Measurements from ENCODE around the gene WDR90.

WDR90 gene

GRCh38 chr16:715477-716199, 66.5 kb downstream of the WDR90 start:
- DNase-seq (ENCODE audit: low spot score) = no peak
- CTCF ChIA-PET = interaction anchor here (0.6 to 1.4 kb wide), 7 partner anchors 14 to 361 kb away, joined by 3 to 4 read pairs (median 3); partner anchors contain the start of gene JMJD8
- peak overlapping the region; percentile 95 for H3K27ac ChIP-seq

GRCh38 chr16:716200-716568, 67.0 kb downstream of the WDR90 start:
- peak overlapping the region; percentile 95 for H3K27ac ChIP-seq
- CTCF ChIA-PET = interaction anchor here (0.6 to 1.4 kb wide), 7 partner anchors 14 to 360 kb away, joined by 3 to 4 read pairs (median 3); partner anchors contain the start of gene JMJD8
- POLR2A ChIA-PET (ENCODE audit: low non-redundant PET) = interaction anchor here (0.8 kb wide), 1 partner anchor 72 kb away, joined by 7 read pairs; the partner anchor contains the start of gene CHTF18
- no peak for DNase-seq (ENCODE audit: low spot score)
- no peak for TF ChIP-seq CTCF (conservative IDR thresholded peaks at IDR 0.05; ENCODE audit: low read depth)

More at GRCh38 chr16:715477-716199, 66.5 kb downstream of the WDR90 start:
- POLR2A ChIA-PET (ENCODE audit: low non-redundant PET) = interaction anchor here (0.6 to 0.8 kb wide), 2 partner anchors 9 to 73 kb away, joined by 6 to 7 read pairs; partner anchors contain the start of gene CHTF18
- TF ChIP-seq CTCF (conservative IDR thresholded peaks at IDR 0.05; ENCODE audit: low read depth) = peak; percentile 54

DNA sequence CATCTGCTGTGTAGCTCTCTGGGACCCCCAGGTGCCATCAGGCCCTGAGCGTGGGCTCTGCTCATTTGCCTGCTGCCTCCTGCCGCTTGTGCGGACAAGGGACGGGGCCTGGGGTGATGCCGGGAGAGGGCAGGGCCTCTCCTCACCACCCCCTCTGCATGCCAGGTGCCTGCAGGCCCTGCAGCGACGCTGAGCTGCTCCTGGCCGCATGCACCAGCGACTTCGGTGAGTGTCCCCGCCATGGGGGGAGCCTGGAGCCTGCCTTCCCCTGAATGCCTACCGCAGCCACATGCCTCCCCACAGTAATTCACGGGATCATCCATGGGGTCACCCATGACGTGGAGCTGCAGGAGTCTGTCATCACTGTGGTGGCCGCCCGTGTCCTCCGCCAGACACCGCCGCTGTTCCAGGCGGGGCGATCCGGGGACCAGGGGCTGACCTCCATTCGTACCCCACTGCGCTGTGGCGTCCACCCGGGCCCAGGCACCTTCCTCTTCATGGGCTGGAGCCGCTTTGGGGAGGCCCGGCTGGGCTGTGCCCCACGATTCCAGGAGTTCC, 67.7 kb downstream of the WDR90 start:
- peak overlapping the region; percentile 95 for H3K27ac ChIP-seq
- DNase-seq (ENCODE audit: low spot score) = no peak
- CTCF ChIA-PET = no interaction called here
- POLR2A ChIA-PET (ENCODE audit: low non-redundant PET) = interaction anchor here (0.8 kb wide), 1 partner anchor 72 kb away, joined by 7 read pairs; the partner anchor contains the start of gene CHTF18
- TF ChIP-seq CTCF (conservative IDR thresholded peaks at IDR 0.05; ENCODE audit: low read depth) = no peak

All from RWPE1 (cell line).